GM21423 (cell line): ENCODE measurements around the gene CBLIF.
A peak's percentile ranks its signal among the peaks of the same experiment; 100 is the strongest.
"Not testable (repeated sequence)": the region's sequence is repeated elsewhere in the genome, so short reads cannot be mapped to it uniquely, and the experiment has no call there.

Source experiments
- ATAC-seq: cut with Tn5 transposase; IDR thresholded peaks from one replicate; pipeline ENCODE4 v1.9.1; 2021; ENCODE audit warnings: mild to moderate bottlenecking, moderate library complexity; ENCODE audit not compliant: unreplicated experiment

Gene CBLIF

GRCh38 chr11:59848439-59848838 lies 3.1 kb upstream of the CBLIF start:
- not testable (repeated sequence) for ATAC-seq

- no peak for ATAC-seq
These were observed 2.3 kb upstream of the CBLIF start for GRCh38 chr11:59847626-59848025.

- no peak for ATAC-seq
These were observed 1.3 kb upstream of the CBLIF start for GRCh38 chr11:59846556-59846955.

GRCh38 chr11:59842316-59842715 lies 3.0 kb downstream of the CBLIF start:
- no peak for ATAC-seq

GRCh38 chr11:59841514-59841913 lies 3.8 kb downstream of the CBLIF start:
- ATAC-seq, result peak; percentile 90

GRCh38 chr11:59839615-59840014 lies 5.7 kb downstream of the CBLIF start:
- no peak for ATAC-seq

- no peak for ATAC-seq
These were observed 11.7 kb downstream of the CBLIF start for GRCh38 chr11:59833602-59834001.

- ATAC-seq, result no peak
These were observed 15.9 kb downstream of the CBLIF start for GRCh38 chr11:59829358-59829757.

- ATAC-seq, result peak; percentile 92
These were observed 22.2 kb downstream of the CBLIF start for GRCh38 chr11:59822989-59823566.

- ATAC-seq, result no peak
These were observed 26.7 kb downstream of the CBLIF start for GRCh38 chr11:59818572-59818971.

- ATAC-seq, result not testable (repeated sequence)
These were observed 28.9 kb downstream of the CBLIF start for GRCh38 chr11:59816434-59816833.

GRCh38 chr11:59815754-59816153 lies 29.5 kb downstream of the CBLIF start:
- no peak for ATAC-seq

- no peak for ATAC-seq
These were observed 31.3 kb downstream of the CBLIF start for GRCh38 chr11:59814021-59814420.

- ATAC-seq, result no peak
These were observed 31.9 kb downstream of the CBLIF start for GRCh38 chr11:59813364-59813763.

- no peak for ATAC-seq
These were observed 33.1 kb downstream of the CBLIF start for GRCh38 chr11:59812220-59812619.

- ATAC-seq, result peak; percentile 11
These were observed 34.4 kb downstream of the CBLIF start for GRCh38 chr11:59810911-59811259.

- ATAC-seq, result peak; percentile 97
These were observed 34.9 kb downstream of the CBLIF start, which contains the start of gene MRPL16 for GRCh38 chr11:59810189-59810910. MRPL16 (minus strand) TSS chr11:59810778; CDS start chr11:59810658, 120 bp downstream.

GRCh38 chr11:59807047-59807610 lies 38.2 kb downstream of the CBLIF start:
- no peak for ATAC-seq

GRCh38 chr11:59804061-59804460 lies 41.2 kb downstream of the CBLIF start:
- ATAC-seq, result no peak

- ATAC-seq, result no peak
These were observed 42.6 kb downstream of the CBLIF start for GRCh38 chr11:59802639-59803176.

- ATAC-seq, result no peak
These were observed 43.2 kb downstream of the CBLIF start for GRCh38 chr11:59801981-59802638.
